Endothelial cell of umbilical vein (primary cell): ENCODE results near the gene INSRR. TPM values are rescaled to one million over a fixed set of nuclear protein-coding genes. Genes with fewer than 3 reads are reported as not detected.

Source experiments
- BruUV-seq: library from RNA; stranded (reverse); fragments of 400-500 nt; replicated peaks from 2 replicates; lab custom pipeline; 2021; lab: Mats Ljungman, UMichigan
- CTCF ChIA-PET: fragments of 300-600, 350-600 bp; sonication (Branson Sonifier 250); formaldehyde crosslinking; loops from one replicate; lab custom pipeline; 2021; ENCODE audit warnings: antibody characterized with exemption, inconsistent platforms; lab: Charles Lee
- POLR2A ChIA-PET: fragments of 300-600, 350-600 bp; sonication (Branson Sonifier 250); formaldehyde crosslinking; loops from one replicate; lab custom pipeline; 2021; ENCODE audit warnings: antibody characterized with exemption, inconsistent platforms; lab: Charles Lee
- DNase-seq: peaks from one replicate; pipeline ENCODE4 v3.0.0-alpha.2; 2011; ENCODE audit warnings: low read depth, low spot score
- FAIRE-seq: peaks from 2 replicates; lab custom pipeline; 2011; peaks lifted over from hg19 to GRCh38; lab: Jason Lieb, UNC
- H2AFZ ChIP-seq: 2 replicates; pipeline ENCODE4 v1.6.0; 2012; ENCODE audit warnings: low read depth, low read length, control low read depth, inconsistent platforms
- H3K27ac ChIP-seq: 2 replicates; pipeline ENCODE4 v1.5.1; 2011; ENCODE audit warnings: low read depth, mild to moderate bottlenecking, control low read depth, low read length, moderate library complexity; ENCODE audit not compliant: insufficient read depth
- H3K27me3 ChIP-seq, 2 experiments: 2 replicates each; pipeline versions ENCODE4 v1.6.0 to v1.6.1; 2011; ENCODE audit warnings: low read length in 2 of 2, mixed read lengths in 1 of 2; ENCODE audit not compliant: control insufficient read depth in 2 of 2, insufficient read depth in 2 of 2
- H3K36me3 ChIP-seq, 2 experiments: 2 replicates in 1 of 2; 3 replicates in 1 of 2; pipeline ENCODE4 v1.5.1; 2011; ENCODE audit warnings: low read length in 2 of 2, mild to moderate bottlenecking in 1 of 2, moderate library complexity in 1 of 2; ENCODE audit not compliant: control insufficient read depth in 2 of 2, insufficient read depth in 2 of 2; ENCODE audit errors: extremely low read depth in 1 of 2
- H3K4me1 ChIP-seq: 3 replicates; pipeline ENCODE4 v1.5.1; 2011; ENCODE audit warnings: mild to moderate bottlenecking, low read length; ENCODE audit not compliant: control insufficient read depth, insufficient read depth; ENCODE audit errors: extremely low read depth
- H3K4me2 ChIP-seq: 2 replicates; pipeline ENCODE4 v1.6.1; 2011; ENCODE audit warnings: low read length, control low read depth, mixed read lengths; ENCODE audit not compliant: insufficient read depth
- H3K4me3 ChIP-seq, 3 experiments: fragments of 200-600 bp in 1 of 3; sonication (generic), shearing (Covaris generic) in 1 of 3; replicated peaks in 1 of 3; 2 replicates each; pipeline ENCODE4 v1.5.1; 2011 to 2016; ENCODE audit warnings: control low read depth in 3 of 3, low read length in 3 of 3, mild to moderate bottlenecking in 2 of 3, inconsistent platforms in 1 of 3, low read depth in 1 of 3, moderate library complexity in 1 of 3; ENCODE audit not compliant: insufficient read depth in 1 of 3
- H3K79me2 ChIP-seq: 2 replicates; pipeline ENCODE4 v1.6.0; 2012; ENCODE audit warnings: low read length, inconsistent platforms; ENCODE audit not compliant: control insufficient read depth, insufficient read depth
- H3K9ac ChIP-seq: replicated peaks from 2 replicates; pipeline ENCODE3; 2011; ENCODE audit warnings: low read length, control low read depth; ENCODE audit not compliant: insufficient read depth; ENCODE audit errors: extremely low read depth
- H3K9me1 ChIP-seq: replicated peaks from 3 replicates; pipeline ENCODE4 v1.6.0; 2011; ENCODE audit warnings: mild to moderate bottlenecking, low read length; ENCODE audit not compliant: control insufficient read depth, insufficient read depth; ENCODE audit errors: extremely low read depth
- H3K9me3 ChIP-seq: replicated peaks from 2 replicates; pipeline ENCODE4 v1.5.1; 2012; ENCODE audit warnings: low read length, inconsistent platforms; ENCODE audit not compliant: control insufficient read depth, insufficient read depth
- H4K20me1 ChIP-seq: replicated peaks from 2 replicates; pipeline ENCODE3; 2011; ENCODE audit warnings: mild to moderate bottlenecking, low read length; ENCODE audit not compliant: control insufficient read depth, insufficient read depth; ENCODE audit errors: extremely low read depth
- EZH2 ChIP-seq: IDR thresholded peaks from 2 replicates; pipeline ENCODE4 v1.6.1; 2012; ENCODE audit warnings: borderline replicate concordance, low read depth, mild to moderate bottlenecking, moderate library complexity, low read length, inconsistent platforms; ENCODE audit not compliant: severe bottlenecking
- FOS ChIP-seq: IDR thresholded peaks from 2 replicates; pipeline ENCODE4 v1.6.1; 2011; ENCODE audit warnings: mild to moderate bottlenecking, low read length, moderate library complexity, borderline replicate concordance; ENCODE audit not compliant: insufficient read depth
- GATA2 ChIP-seq: IDR thresholded peaks from 2 replicates; pipeline ENCODE4 v1.7.0; 2011; ENCODE audit warnings: low read depth, mild to moderate bottlenecking, moderate library complexity, mixed read lengths, low read length; ENCODE audit not compliant: insufficient read length, insufficient read depth
- JUN ChIP-seq: IDR thresholded peaks from 2 replicates; pipeline ENCODE4 v1.6.1; 2011; ENCODE audit warnings: borderline replicate concordance, low read depth; ENCODE audit not compliant: insufficient read length, insufficient read depth
- MYC ChIP-seq: IDR thresholded peaks from one replicate; pipeline ENCODE4 v1.6.1; 2011; ENCODE audit warnings: mild to moderate bottlenecking, low read depth, low read length
- POLR2A ChIP-seq: IDR thresholded peaks from 2 replicates; pipeline ENCODE4 v1.6.1; 2012; ENCODE audit warnings: low read depth, mild to moderate bottlenecking, control low read depth, low read length
- POLR2AphosphoS5 ChIP-seq: IDR thresholded peaks from 2 replicates; pipeline ENCODE4 v1.6.1; 2012; ENCODE audit warnings: low read depth, mild to moderate bottlenecking, control low read depth, low read length, moderate library complexity; ENCODE audit not compliant: insufficient read depth
- dilution Hi-C: fragments of 300-500 bp; cut with MboI; formaldehyde crosslinking; loops from one replicate; pipeline ENCODE4 v1.15.0; 2019; ENCODE audit warnings: low sequenced_read_pairs; ENCODE audit not compliant: extremely low pct_ligation_motif_present
- intact Hi-C: fragments of 100-400 bp; cut with micrococcal nuclease; formaldehyde crosslinking; loops from one replicate; pipeline ENCODE4 v1.10.0; 2022
- polyA plus RNA-seq, 4 experiments: library from polyadenylated mRNA; depleted of rRNA in 3 of 4; stranded (reverse) in 3 of 4; unstranded in 1 of 4; fragments of >200 nt; gene quantifications; 2 replicates each; pipeline versions ENCODE4 v1.2.1 to v1.2.3, GENCODE V29; 2011 to 2012; ENCODE audit warnings: missing spikeins in 1 of 4
- total RNA-seq: library from RNA; stranded (reverse); gene quantifications from 2 replicates; pipeline ENCODE4 v1.2.3, GENCODE V29; 2021
- TF ChIP-seq, protein P1 (sequence below), 2 donors: IDR thresholded peaks; 1 replicate in 1 of 2; 2 replicates in 1 of 2; pipeline ENCODE4 v1.5.1; 2011; ENCODE audit warnings: low read length in 2 of 2, mild to moderate bottlenecking in 2 of 2, moderate library complexity in 2 of 2, control low read depth in 1 of 2, inconsistent platforms in 1 of 2, low read depth in 1 of 2; ENCODE audit not compliant: insufficient read depth in 1 of 2; ENCODE audit errors: extremely low read depth in 1 of 2
- TF ChIP-seq, protein P2 (sequence below): IDR thresholded peaks from 2 replicates; pipeline ENCODE4 v1.6.1; 2011; ENCODE audit not compliant: insufficient read depth, insufficient read length

INSRR gene
- total and polyA plus RNA-seq, 2 donors (not counting 3 experiments of a cell fraction or from before 2014, with no cell fraction given), result not detected

DNA sequence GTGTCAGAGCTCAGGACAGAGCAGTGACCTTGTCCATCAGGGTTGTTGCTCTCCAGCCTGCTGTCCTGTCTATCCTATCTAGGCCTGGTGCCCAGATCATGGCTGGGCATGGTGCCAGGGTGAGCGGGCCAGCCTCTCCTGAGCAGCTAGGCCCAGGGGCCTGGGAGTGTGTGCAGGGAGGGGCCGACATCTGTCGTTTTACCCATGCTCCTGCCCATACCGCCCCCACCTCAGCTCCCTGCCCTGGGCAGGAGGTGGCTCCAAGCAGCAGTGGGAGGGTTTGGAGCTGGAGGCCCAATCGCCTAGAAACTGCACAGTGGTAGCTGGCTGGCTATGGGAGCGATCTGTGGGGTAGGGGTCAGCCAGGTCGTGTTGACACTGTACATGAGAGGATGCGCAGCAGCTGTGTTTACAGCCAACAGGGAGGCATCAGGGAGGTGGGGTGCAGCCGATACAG is 6.5 kb downstream of the INSRR start:
- H3K79me2 ChIP-seq, result no peaks in the 10 kb centered on the region
- H3K9ac ChIP-seq, result no peak overlapping the region
- no peak overlapping the region for H3K4me3 ChIP-seq
- no peak overlapping the region for H2AFZ ChIP-seq
- POLR2A ChIA-PET, result no interaction called here
- dilution Hi-C loops, result no loop called here
- H3K4me2 ChIP-seq, result no peak overlapping the region
- H3K9me1 ChIP-seq, result no peaks in the 10 kb centered on the region
- no TSS peak for BruUV-seq
- peaks cover 16% of the 10 kb centered on the region for H3K4me1 ChIP-seq
- FAIRE-seq (no peak), DNase-seq (no peak)
- peaks cover 23 to 36% of the 10 kb centered on the region in 2 experiments for H3K27me3 ChIP-seq
- H4K20me1 ChIP-seq, result no peaks in the 10 kb centered on the region
- no peaks in the 10 kb centered on the region for H3K36me3 ChIP-seq
- H3K27ac ChIP-seq, result no peak overlapping the region
- intact Hi-C loops, result no loop called here
- CTCF ChIA-PET, result interaction anchor here (0.7 to 1.9 kb wide), 6 partner anchors 9 to 163 kb away, joined by 3 to 6 read pairs (median 4); partner anchors contain the start of gene NTRK1
- no peak for TF ChIP-seq FOS
- TF ChIP-seq, protein P1, sequence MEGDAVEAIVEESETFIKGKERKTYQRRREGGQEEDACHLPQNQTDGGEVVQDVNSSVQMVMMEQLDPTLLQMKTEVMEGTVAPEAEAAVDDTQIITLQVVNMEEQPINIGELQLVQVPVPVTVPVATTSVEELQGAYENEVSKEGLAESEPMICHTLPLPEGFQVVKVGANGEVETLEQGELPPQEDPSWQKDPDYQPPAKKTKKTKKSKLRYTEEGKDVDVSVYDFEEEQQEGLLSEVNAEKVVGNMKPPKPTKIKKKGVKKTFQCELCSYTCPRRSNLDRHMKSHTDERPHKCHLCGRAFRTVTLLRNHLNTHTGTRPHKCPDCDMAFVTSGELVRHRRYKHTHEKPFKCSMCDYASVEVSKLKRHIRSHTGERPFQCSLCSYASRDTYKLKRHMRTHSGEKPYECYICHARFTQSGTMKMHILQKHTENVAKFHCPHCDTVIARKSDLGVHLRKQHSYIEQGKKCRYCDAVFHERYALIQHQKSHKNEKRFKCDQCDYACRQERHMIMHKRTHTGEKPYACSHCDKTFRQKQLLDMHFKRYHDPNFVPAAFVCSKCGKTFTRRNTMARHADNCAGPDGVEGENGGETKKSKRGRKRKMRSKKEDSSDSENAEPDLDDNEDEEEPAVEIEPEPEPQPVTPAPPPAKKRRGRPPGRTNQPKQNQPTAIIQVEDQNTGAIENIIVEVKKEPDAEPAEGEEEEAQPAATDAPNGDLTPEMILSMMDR (IDR thresholded peaks at IDR 0.05; ENCODE audit: extremely low read depth in 1 of 2, insufficient read depth in 1 of 2, low read depth in 1 of 2, low read length in 2 of 2), result no peak
- TF ChIP-seq POLR2A, result no peak
- TF ChIP-seq POLR2AphosphoS5, result no peak
- no peak for TF ChIP-seq EZH2
- TF ChIP-seq JUN, result no peak
- no peak for TF ChIP-seq GATA2
- TF ChIP-seq, protein P2, sequence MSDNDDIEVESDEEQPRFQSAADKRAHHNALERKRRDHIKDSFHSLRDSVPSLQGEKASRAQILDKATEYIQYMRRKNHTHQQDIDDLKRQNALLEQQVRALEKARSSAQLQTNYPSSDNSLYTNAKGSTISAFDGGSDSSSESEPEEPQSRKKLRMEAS, result no peak
- TF ChIP-seq MYC, result no peak
- H3K9me3 ChIP-seq, result no peaks in the 10 kb centered on the region
